GM18868 (cell line): ENCODE results near the gene PIAS1.

Source experiments
- ATAC-seq: cut with Tn5 transposase; IDR thresholded peaks from one replicate; pipeline ENCODE4 v1.9.1; 2021; ENCODE audit warnings: mild to moderate bottlenecking, moderate library complexity; ENCODE audit not compliant: unreplicated experiment

PIAS1 gene

DNA sequence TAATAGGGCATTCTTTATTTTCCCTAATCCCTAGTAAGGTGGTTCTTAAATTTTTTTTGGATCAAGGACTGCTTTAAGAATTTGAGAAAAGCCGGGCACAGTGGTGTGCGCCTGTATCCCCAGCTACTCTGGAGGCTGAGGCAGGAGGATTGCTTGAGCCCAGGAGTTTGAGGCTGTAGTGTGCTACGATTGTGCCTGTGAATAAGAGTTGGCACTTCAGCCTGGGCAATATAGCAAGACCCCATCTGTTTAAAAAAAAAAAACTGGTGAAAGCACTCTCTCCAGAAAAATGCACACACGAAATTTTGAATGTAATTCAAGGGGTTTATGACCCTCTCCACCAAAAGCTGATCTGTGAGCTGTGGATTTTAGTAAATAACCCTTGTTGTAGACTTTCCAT lies 119.0 kb downstream of the PIAS1 start:
- no peak for ATAC-seq

DNA sequence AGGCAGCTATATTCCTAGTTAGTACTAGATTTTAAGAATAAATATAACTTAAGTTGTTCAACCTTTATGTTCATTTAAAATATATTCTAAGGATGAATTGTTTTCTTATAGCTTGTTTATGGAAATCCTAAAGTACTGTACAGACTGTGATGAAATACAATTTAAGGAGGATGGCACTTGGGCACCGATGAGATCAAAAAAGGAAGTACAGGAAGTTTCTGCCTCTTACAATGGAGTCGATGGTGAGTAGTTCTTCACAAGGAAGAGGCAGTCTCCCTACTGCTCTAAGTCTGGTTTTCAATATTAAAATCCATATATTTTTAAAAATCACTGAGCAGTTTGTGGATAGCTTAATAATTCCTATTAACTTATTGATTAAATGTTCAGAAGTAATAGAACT lies 121.4 kb downstream of the PIAS1 start:
- ATAC-seq: no peak

- no peak for ATAC-seq
These were observed 122.5 kb downstream of the PIAS1 start for GRCh38 chr15:68176601-68177000.

DNA sequence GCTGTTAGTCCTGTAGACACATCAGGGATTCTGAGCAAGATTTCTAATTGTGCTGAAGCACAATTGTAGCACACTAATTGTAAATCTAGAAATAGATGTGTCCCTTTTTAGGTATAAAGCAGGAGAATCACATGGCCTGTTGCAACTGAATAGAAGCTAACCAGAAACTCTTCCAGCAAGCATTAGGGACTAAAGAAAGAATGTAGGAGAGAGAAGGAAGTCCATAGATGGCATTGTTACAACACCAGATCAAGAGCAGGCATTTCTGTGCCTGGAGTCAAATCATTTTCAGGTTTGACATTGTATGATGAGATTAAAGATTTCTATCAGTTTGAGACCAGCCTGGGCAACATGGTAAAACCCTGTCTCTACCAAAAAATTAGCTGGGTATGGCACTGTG lies 123.6 kb downstream of the PIAS1 start:
- ATAC-seq: no peak

GRCh38 chr15:68183616-68184315 lies 129.7 kb downstream of the PIAS1 start:
- no peak for ATAC-seq

GRCh38 chr15:68184616-68185480 lies 130.7 kb downstream of the PIAS1 start:
- no peak for ATAC-seq

DNA sequence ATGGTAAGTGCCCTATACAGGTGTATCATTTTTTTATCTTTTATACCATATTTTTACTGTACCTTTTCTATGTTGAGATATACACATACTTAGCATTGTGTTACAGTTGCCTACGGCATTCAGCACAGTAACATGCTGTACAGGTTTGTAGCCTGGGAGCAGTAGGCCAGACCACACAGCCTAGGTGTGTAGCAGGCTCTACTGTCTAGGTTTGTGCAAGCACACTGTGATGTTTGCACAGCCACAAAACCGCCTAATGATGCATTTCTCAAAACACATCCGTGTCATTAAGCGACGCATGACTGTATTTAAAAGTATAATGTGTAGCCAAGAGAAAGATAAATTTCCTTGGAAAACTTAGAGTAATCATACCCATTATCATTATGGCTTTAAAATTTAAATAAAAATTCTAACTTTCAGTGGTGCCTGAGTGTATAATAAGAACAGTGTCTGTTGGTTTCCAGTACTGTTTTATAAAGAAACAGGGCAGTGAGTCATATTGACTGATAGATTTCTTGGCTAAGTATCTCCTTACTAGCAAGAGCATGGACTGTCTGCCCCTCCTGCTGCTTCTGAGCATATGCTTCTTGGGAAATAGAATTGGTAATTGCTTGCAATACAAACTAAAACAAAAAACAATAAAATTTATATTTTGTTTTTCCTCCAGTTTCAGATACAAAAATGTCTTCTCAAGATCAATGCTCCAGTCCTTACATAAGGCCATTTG lies 132.7 kb downstream of the PIAS1 start:
- no peak for ATAC-seq

DNA sequence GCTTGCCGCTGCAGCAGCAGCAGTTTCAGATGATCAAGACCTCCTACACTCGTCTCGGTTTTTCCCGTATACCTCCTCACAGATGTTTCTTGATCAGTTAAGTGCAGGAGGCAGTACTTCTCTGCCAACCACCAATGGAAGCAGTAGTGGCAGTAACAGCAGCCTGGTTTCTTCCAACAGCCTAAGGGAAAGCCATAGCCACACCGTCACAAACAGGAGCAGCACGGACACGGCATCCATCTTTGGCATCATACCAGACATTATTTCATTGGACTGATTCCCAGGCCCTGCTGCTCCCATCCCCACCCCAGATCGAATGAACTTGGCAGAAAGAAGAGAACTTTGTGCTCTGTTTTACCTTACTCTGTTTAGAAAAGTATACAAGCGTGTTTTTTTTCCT lies 133.4 kb downstream of the PIAS1 start:
- ATAC-seq: no peak

DNA sequence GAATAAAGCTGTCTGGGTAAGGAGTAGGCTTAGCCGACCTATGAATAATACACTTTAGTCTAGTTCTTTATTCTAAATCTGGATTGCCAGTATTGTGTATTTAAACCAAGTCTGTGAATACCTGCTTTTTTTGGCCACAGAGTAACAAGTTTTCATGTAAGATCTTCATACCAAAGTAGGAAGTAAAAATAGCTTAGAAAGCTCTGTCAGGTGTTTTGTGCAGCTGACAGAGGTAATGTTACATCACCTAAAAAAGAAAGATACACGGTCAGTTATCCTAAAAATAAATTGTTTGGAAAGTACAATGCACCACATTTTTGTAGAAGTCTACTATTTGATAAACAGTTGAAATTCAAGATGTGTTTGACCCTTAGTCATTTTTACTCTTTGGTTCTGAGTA lies 134.5 kb downstream of the PIAS1 start:
- ATAC-seq: no peak

DNA sequence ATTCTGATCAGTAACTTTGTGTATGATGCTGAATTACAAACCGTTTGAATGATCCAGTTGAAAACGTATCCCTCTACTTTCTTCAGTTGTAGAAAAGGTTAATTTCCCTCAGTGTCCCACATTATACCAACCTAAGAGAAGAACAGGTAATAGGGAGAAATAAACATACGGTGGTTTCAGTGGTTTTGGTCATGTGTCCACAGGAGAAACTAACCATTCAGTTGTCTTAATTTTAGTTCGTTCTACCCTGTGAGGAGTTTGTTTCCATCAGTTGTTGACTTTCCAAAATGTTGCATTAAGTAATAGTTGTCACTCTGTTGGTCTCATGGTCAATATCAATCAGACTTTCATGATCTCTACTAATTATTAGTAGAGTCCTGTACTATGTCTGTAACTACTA lies 135.9 kb downstream of the PIAS1 start:
- no peak for ATAC-seq

DNA sequence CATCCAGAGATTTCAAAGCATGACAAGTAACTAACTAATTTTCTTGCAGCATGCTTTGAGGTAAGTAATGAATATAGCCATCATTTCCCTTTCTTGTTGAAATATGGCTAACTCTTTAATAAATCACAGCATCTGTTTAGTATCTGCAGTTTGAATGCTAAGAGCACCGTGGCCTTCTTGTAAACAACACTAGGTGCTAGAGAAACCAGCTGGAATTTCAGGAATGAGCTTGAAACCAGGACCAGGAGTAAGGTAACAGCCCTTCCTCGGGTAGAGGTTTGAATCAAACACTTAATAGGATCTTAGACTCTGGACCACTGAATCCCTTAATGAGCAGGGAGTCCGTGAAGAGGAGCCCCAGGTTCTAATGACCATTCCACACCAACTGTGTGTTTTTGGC lies 137.4 kb downstream of the PIAS1 start:
- ATAC-seq: no peak

DNA sequence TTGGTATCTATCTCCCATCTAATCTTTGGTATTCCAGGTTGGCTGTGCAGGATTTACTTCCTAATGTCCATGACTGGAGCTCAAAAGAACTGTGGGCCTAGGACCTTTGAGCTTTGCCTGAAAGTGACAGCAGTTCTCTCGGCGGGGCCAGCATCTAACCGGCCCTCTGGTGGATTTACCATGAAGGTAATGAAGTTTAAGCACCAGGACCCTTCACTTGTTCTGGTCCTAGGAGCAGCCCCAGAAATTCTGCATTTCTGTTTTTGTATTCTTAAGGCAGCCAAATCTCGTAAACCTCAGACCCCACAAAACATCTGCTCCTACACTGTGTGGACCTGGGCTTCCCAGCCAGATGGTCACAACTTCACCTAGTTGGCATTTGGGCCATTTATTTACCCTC lies 138.0 kb downstream of the PIAS1 start:
- ATAC-seq: no peak

DNA sequence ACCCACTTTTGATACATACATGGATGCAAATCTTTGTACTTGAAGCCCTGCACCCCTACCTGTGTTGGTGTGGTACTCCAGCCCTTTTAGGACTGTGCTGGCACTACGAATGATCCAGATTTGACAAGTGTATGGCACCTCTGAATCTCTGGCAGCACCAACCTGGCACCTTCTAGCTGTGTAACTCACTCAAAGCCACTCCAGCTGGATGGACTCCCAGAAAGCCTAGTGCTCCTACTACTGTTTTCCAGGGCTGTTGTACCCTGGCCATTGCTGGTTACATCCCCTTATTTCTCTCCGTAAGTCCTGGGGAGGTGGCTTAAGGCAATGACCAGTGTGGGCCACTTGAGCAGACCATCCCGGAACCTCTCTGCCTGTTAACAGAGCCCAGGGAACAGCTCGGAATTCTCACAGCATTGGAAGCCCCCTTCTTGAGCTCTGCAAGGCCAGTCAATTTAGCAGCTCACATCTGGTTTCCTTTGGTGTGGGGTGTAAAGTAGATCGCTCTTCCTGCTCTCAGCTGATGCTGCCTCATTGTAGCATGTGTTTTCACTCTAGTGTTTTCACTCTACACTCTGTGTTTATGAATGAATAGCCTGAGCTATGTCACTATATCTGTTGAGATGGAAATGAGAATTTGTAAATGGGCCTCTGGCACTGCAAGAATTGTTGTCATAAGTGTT lies 138.8 kb downstream of the PIAS1 start:
- no peak for ATAC-seq

DNA sequence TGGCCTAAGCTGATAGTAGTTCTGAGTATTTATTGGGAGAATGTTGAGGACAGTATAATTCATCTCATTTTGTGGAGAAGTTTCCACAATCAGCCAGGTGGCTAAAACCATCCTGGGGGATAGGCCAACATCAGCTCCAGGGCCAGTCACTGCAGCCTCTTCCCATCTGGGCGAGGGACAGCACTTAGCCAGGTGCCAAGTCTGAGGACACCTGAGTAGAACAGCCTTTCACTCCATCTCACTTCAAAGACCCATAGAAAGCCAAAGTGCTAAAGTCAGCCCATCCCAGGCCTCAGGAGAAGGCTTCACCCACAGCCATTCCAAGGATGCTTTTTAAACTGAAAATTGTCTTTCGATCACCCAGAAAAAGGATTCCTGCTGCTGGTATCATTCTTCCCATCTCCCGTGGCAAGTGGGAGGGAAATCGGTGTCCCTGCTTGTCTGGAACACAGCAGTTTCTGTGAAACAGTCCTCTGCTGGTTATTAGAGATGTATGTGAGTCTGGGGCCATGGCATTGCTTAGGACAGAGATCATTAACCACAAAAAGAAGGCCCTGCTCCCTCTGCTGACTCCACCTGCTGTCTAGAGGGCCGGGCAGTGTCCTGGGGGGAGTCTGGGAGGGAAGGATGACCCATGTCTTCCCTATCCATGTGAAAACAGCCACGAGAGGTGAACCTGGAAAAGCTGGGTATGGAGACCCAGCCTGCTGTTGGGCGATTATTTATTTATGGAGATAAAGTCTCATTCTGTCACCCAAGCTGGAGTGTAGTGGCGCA lies 141.4 kb downstream of the PIAS1 start:
- ATAC-seq: no peak

GRCh38 chr15:68196445-68197169 lies 142.5 kb downstream of the PIAS1 start:
- ATAC-seq: no peak

GRCh38 chr15:68197170-68197492 lies 143.0 kb downstream of the PIAS1 start:
- no peak for ATAC-seq

GRCh38 chr15:68197661-68198437 lies 143.7 kb downstream of the PIAS1 start:
- no peak for ATAC-seq

- ATAC-seq: no peak
These were observed 145.2 kb downstream of the PIAS1 start for GRCh38 chr15:68199340-68199739.
